Measurements from ENCODE around the gene HSPB8. TPM values are rescaled to one million over a fixed set of nuclear protein-coding genes. Genes with fewer than 3 reads are reported as not detected.
A peak's percentile ranks its signal among the peaks of the same experiment; 100 is the strongest.
"Not testable (repeated sequence)": the region's sequence is repeated elsewhere in the genome, so short reads cannot be mapped to it uniquely, and the experiment has no call there.

Gene HSPB8
- total RNA-seq, 2 donors from 2014 or later: 14.8 to 22.7 TPM

GRCh38 chr12:119206348-119207062 is 27.8 kb downstream of the HSPB8 start:
- 60% methylated on average over 8 of the region's 8 CpGs for WGBS, 2 donors
- Histone ChIP-seq H3K36me3 (replicated peaks in 1 of 2; ENCODE audit: insufficient read depth in 1 of 2, low read depth in 2 of 2) (no peaks in the 10 kb centered on the region), H3K27ac (no peak overlapping the region), H3K4me3 (no peak overlapping the region), H3K27me3 (no peaks in the 10 kb centered on the region), H3K4me1 (no peaks in the 10 kb centered on the region), H3K9me3 (no peaks in the 10 kb centered on the region)
- intact Hi-C loops (cut with DNase I): no loop called here
- DNase-seq: no peak
- no peak for ATAC-seq
- TF ChIP-seq POLR2A (IDR thresholded peaks at IDR 0.05) (no peak), CTCF (IDR thresholded peaks at IDR 0.05) (no peak)

DNA sequence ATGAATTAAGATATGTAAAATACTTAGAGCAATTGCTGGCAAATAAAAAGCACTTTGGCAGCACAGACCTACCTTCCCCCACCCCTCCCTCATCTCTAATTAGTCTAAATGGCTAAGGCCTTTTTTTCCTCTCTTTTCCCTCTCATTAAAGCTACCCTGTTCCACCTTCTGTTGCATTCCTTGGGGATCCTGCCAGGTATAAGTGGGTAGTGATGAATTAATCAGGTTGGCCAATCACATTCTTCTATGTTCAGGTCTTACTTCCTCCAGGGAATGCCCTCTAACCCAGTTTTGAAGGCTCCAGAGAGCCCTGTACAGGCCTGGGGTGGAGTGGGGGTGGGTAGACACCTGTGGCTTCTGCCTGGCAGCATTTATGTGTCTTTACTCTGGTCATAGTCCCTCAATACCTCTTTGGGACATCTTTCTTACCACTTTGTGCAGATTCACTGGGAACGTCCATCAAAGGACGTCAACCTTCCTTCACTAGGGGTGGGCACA is 28.4 kb downstream of the HSPB8 start:
- 88 to 98% methylated on average over 2 of the region's 2 CpGs for WGBS, 2 donors
- intact Hi-C loops (cut with DNase I): no loop called here
- no peaks in the 10 kb centered on the region for H3K36me3 ChIP-seq (replicated peaks in 1 of 2; ENCODE audit: insufficient read depth in 1 of 2, low read depth in 2 of 2)
- TF ChIP-seq POLR2A (IDR thresholded peaks at IDR 0.05) (no peak), CTCF (IDR thresholded peaks at IDR 0.05) (no peak)
- H3K4me3 ChIP-seq: no peak overlapping the region
- no peaks in the 10 kb centered on the region for H3K4me1 ChIP-seq
- H3K27me3 ChIP-seq: no peaks in the 10 kb centered on the region
- no peak for DNase-seq
- no peaks in the 10 kb centered on the region for H3K9me3 ChIP-seq
- H3K27ac ChIP-seq: no peak overlapping the region
- no peak for ATAC-seq

- DNase-seq (peak; percentile 12 to 28 (median 16)), ATAC-seq (peak; percentile 33)
- Histone ChIP-seq H3K4me1 (no peaks in the 10 kb centered on the region), H3K27ac (no peak overlapping the region), H3K36me3 (replicated peaks in 1 of 2; ENCODE audit: insufficient read depth in 1 of 2, low read depth in 2 of 2) (no peaks in the 10 kb centered on the region), H3K9me3 (no peaks in the 10 kb centered on the region), H3K27me3 (no peaks in the 10 kb centered on the region), H3K4me3 (no peak overlapping the region)
- intact Hi-C loops (cut with DNase I): no loop called here
- WGBS, 2 donors: 29 to 41% methylated on average over 6 of the region's 6 CpGs
- no peak for TF ChIP-seq CTCF (IDR thresholded peaks at IDR 0.05)
- TF ChIP-seq POLR2A (IDR thresholded peaks at IDR 0.05): no peak
These were observed 29.9 kb downstream of the HSPB8 start for GRCh38 chr12:119208626-119209061.

DNA sequence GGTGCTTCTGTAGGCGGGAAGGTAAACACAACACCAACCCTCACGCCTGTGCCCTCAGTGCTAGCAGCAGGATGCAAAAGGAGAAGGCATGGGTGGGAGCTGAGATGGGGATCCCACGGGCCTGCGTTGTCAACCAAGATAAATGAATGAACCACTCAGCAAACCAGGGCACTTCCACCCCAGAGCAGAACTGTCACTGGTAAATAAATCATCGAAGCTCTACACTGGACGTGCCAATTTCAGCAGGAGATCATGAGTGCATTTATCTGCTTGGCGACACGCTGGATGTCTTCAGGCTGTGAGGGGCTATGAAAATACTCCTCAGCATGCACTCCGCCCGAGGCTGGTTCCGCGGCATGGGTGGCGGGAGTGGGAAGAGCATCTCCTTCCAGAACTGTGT is 33.2 kb downstream of the HSPB8 start:
- Histone ChIP-seq H3K27ac (no peak overlapping the region), H3K9me3 (no peaks in the 10 kb centered on the region), H3K4me3 (no peak overlapping the region), H3K27me3 (no peaks in the 10 kb centered on the region), H3K36me3 (replicated peaks in 1 of 2; ENCODE audit: insufficient read depth in 1 of 2, low read depth in 2 of 2) (no peaks in the 10 kb centered on the region), H3K4me1 (no peaks in the 10 kb centered on the region)
- intact Hi-C loops (cut with DNase I): no loop called here
- WGBS, 2 donors: 66 to 72% methylated on average over 13 of the region's 13 CpGs
- DNase-seq: no peak
- no peak for ATAC-seq
- TF ChIP-seq POLR2A (IDR thresholded peaks at IDR 0.05): no peak
- TF ChIP-seq CTCF (IDR thresholded peaks at IDR 0.05): no peak

GRCh38 chr12:119216084-119216483 is 37.4 kb downstream of the HSPB8 start:
- no peaks in the 10 kb centered on the region for H3K9me3 ChIP-seq
- H3K27me3 ChIP-seq: no peaks in the 10 kb centered on the region
- no peaks in the 10 kb centered on the region for H3K36me3 ChIP-seq (replicated peaks in 1 of 2; ENCODE audit: insufficient read depth in 1 of 2, low read depth in 2 of 2)
- no peaks in the 10 kb centered on the region for H3K4me1 ChIP-seq
- no peak for ATAC-seq
- intact Hi-C loops (cut with DNase I): no loop called here
- no peak overlapping the region for H3K27ac ChIP-seq
- TF ChIP-seq POLR2A (IDR thresholded peaks at IDR 0.05) (no peak), CTCF (IDR thresholded peaks at IDR 0.05) (no peak)
- DNase-seq: no peak
- no peak overlapping the region for H3K4me3 ChIP-seq
- WGBS, 2 donors: 81 to 86% methylated on average over 7 of the region's 7 CpGs

DNA sequence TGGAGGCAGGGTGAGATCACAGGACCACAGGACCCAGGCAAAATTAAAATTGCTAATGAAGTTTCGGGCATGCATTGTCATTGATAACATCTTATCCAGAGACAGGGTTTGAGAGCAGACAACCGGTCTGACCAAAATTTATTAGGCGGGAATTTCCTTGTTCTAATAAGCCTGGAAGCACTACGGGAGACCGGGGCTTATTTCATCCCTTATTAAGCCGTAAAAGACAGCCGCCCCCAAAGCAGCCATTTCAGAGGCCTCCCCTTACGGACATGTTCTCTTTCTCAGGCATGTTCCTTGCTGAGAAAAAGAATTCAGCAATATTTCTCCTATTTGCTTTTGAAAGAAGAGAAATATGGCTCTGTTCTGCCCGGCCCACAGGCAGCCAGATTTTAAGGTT is 40.1 kb downstream of the HSPB8 start:
- H3K36me3 ChIP-seq (replicated peaks in 1 of 2; ENCODE audit: insufficient read depth in 1 of 2, low read depth in 2 of 2); H3K4me3 ChIP-seq; H3K27me3 ChIP-seq; H3K4me1 ChIP-seq; H3K27ac ChIP-seq; ATAC-seq; H3K9me3 ChIP-seq; DNase-seq; intact Hi-C loops (cut with DNase I): not testable (repeated sequence)
- 78 to 84% methylated on average over 9 of the region's 9 CpGs for WGBS, 2 donors

Measured in body of pancreas (tissue), 4 donors.